ENCODE results near the gene TTC22.

The TTC22 gene

DNA sequence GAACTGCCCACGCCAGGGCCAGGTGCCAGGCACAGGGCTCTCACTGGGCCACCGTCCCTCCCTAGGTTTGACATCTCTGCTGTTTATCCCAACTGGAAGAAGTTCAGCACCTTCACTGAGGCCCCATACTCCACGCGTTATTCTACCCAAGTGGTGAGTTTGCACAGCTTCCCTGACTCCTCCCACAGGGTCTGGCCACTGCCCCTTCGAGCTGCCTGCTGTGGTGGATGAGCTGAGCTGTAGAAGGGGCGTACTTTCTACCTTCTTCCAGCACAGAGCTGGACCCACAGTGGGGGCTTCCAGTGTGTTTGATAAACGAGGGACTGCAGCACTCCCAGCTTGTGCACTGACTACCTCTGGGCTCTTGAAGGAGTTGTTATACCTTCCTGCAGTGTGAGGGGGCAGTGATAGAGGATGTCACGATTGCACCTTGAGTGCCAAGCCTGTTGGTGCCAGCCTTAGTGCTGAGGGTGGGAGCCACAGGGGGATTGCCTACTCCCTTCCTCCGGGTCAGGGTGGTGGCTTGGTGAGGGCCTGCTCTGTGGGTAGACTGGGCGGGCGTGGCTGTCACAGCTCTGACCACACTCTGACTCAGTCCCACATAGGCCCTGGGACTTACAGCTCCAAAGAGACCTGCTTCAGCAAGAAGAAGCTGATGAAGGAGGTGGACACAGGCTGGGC is 5.9 kb upstream of the TTC22 start:
- Mint-ChIP-seq H3K4me1 (no peaks in the 10 kb centered on the region), H3K27me3 (peaks cover 0 to 6% of the 10 kb centered on the region in 2 donors)

DNA sequence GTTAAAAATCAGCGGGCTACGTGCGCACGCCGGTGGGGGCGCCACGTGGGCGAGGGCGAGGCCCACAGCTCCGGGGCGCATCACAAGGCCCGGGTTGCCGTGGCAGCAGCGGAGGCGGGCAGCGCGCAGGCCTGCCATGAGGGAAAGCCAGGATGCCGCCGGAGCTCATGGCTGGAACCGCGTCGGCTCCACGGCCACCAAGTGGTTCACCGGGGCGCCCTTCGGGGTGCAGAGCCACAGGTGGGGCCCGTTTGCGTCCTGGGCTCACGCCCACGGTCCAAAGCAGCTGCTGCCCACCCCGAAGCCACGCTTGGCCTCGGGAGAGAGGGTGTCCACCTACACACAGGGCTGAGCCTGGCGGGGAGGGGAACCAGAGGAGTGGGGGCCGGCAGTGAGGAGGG is 4.9 kb upstream of the TTC22 start:
- H3K27me3 Mint-ChIP-seq: peaks cover 0 to 6% of the 10 kb centered on the region in 2 donors
- no peak overlapping the region for H3K27ac Mint-ChIP-seq
- no peaks in the 10 kb centered on the region for H3K36me3 Mint-ChIP-seq
- DNase-seq (no peak), ATAC-seq (replicated peaks) (no peak)
- no peak overlapping the region for H3K4me3 Mint-ChIP-seq
- H3K9me3 Mint-ChIP-seq: no peaks in the 10 kb centered on the region
- H3K4me1 Mint-ChIP-seq: peaks cover 6 to 9% of the 10 kb centered on the region in 2 donors

More for the DNA sequence above, 5.9 kb upstream of the TTC22 start:
- H3K9me3 Mint-ChIP-seq: no peaks in the 10 kb centered on the region
- H3K4me3 Mint-ChIP-seq: no peak overlapping the region
- no peak overlapping the region for H3K27ac Mint-ChIP-seq
- no peaks in the 10 kb centered on the region for H3K36me3 Mint-ChIP-seq
- DNase-seq: no peak
- ATAC-seq (replicated peaks): no peak

- H3K36me3 Mint-ChIP-seq: no peaks in the 10 kb centered on the region
- peaks cover 6 to 9% of the 10 kb centered on the region in 2 donors for H3K4me1 Mint-ChIP-seq
- ATAC-seq (replicated peaks): no peak
- H3K9me3 Mint-ChIP-seq: no peaks in the 10 kb centered on the region
- no peak overlapping the region for H3K27ac Mint-ChIP-seq
- no peak for DNase-seq
- peaks cover 0 to 6% of the 10 kb centered on the region in 2 donors for H3K27me3 Mint-ChIP-seq
- H3K4me3 Mint-ChIP-seq: no peak overlapping the region
These were observed 4.3 kb upstream of the TTC22 start for GRCh38 chr1:54805466-54805865.

DNA sequence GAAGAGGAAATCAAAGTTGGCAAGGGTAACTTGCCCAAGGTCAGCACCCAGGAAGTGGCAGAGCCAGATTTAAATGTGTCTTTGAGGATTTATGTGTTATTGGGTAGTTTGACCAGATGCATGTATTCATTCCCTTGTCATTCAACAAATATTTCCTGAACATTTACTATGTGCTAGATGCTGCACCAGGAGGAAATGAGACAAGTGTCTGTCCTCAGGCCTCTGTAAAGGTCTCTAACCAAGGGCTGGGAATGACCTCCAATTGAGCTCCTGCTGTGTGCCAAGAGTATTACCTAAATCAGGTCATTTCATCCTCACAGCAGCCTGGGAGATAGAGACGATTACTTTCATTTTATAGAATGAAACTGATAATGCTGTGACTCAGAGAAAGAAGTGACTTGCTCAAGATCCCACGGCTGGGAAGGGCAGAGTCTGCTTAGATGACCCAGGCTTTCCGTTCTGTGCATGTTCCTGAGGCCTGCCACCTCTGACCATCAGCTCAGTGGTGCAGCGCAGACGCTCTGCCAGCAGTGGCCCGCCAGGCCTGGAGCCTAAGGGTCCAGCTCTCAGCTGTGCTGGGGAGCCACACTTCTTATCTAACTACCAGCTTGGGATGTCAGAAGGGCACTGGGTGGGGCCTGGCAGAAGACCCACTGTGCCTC is 3.5 kb upstream of the TTC22 start:
- ATAC-seq (replicated peaks) (no peak), DNase-seq (no peak)
- no peaks in the 10 kb centered on the region for H3K9me3 Mint-ChIP-seq
- no peak overlapping the region for H3K27ac Mint-ChIP-seq
- H3K36me3 Mint-ChIP-seq: no peaks in the 10 kb centered on the region
- H3K4me3 Mint-ChIP-seq: no peak overlapping the region
- H3K27me3 Mint-ChIP-seq: no peaks in the 10 kb centered on the region
- peaks cover 11 to 18% of the 10 kb centered on the region in 2 donors for H3K4me1 Mint-ChIP-seq

- H3K4me3 Mint-ChIP-seq: no peak overlapping the region
- no peak overlapping the region for H3K27ac Mint-ChIP-seq
- no peaks in the 10 kb centered on the region for H3K27me3 Mint-ChIP-seq
- peaks cover 17 to 24% of the 10 kb centered on the region in 2 donors for H3K4me1 Mint-ChIP-seq
- no peaks in the 10 kb centered on the region for H3K36me3 Mint-ChIP-seq
- H3K9me3 Mint-ChIP-seq: no peaks in the 10 kb centered on the region
- ATAC-seq (replicated peaks) (no peak), DNase-seq (no peak)
These were observed 2.8 kb upstream of the TTC22 start for GRCh38 chr1:54803761-54804470.

- ATAC-seq (replicated peaks) (no peak), DNase-seq (no peak)
- Mint-ChIP-seq H3K4me1 (peaks cover 23 to 32% of the 10 kb centered on the region in 2 donors), H3K27ac (peak overlapping the region; percentile 20), H3K4me3 (peak overlapping the region; percentile 88 to 91), H3K9me3 (no peaks in the 10 kb centered on the region), H3K36me3 (peaks cover 6 to 8% of the 10 kb centered on the region in 2 donors), H3K27me3 (no peaks in the 10 kb centered on the region)
These were observed 853 bp downstream of the TTC22 start for GRCh38 chr1:54800041-54800898.

GRCh38 chr1:54798769-54799641 is 2.1 kb downstream of the TTC22 start:
- Mint-ChIP-seq H3K4me1 (peaks cover 26 to 32% of the 10 kb centered on the region in 2 donors), H3K9me3 (no peaks in the 10 kb centered on the region), H3K4me3 (peak overlapping the region; percentile 13 to 15), H3K36me3 (peaks cover 6 to 8% of the 10 kb centered on the region in 2 donors), H3K27ac (peak overlapping the region; percentile 20), H3K27me3 (no peaks in the 10 kb centered on the region)
- DNase-seq (no peak), ATAC-seq (replicated peaks) (peak in 1 of 2 donors; percentile 25)

DNA sequence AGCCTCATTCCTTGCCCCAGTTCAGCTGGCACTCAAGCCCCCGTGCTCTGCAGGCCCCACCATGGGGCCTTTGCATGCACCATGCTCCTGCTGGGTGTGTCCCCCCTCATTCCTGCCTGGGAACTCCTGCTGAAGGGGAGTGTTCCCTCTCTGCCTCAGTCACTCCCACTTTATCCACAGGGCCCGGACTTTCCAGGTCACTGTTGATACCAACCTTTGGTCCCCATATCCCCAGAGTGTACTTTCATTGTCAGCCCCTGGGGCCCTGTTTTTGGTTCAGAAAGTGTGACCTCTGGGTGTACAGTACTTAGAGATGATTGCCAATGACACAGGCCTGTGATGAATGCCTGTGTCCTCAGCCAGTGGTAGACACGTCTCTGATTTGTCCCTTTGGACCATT is 2.9 kb downstream of the TTC22 start:
- Mint-ChIP-seq H3K4me1 (peaks cover 26 to 32% of the 10 kb centered on the region in 2 donors), H3K36me3 (peaks cover 6 to 8% of the 10 kb centered on the region in 2 donors), H3K4me3 (no peak overlapping the region), H3K9me3 (no peaks in the 10 kb centered on the region), H3K27me3 (no peaks in the 10 kb centered on the region), H3K27ac (peak overlapping the region; percentile 65)
- no peak for DNase-seq
- ATAC-seq (replicated peaks): no peak

DNA sequence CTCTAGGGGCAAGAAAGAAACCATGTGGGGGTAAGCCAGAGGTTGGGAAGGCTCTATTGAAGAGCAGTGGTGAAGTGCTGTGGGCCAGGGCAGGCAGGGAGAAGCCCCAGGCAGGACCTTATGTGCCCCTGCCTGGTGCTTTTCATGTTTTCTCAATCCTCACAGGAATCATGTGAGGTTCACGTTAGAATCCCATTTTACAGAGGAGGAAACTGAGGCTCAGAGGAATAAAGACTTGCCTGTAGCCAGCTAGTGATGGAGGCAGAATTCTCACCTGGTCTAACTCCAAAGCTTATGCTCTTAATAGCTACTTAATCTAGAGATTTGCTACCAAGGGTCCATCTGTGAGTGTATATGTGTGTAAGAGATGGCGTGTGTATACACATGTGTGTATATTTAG is 4.2 kb downstream of the TTC22 start:
- no peak overlapping the region for H3K27ac Mint-ChIP-seq
- H3K36me3 Mint-ChIP-seq: peaks cover 6 to 10% of the 10 kb centered on the region in 2 donors
- DNase-seq: no peak
- H3K27me3 Mint-ChIP-seq: no peaks in the 10 kb centered on the region
- H3K9me3 Mint-ChIP-seq: peaks cover 0 to 1% of the 10 kb centered on the region in 2 donors
- ATAC-seq (replicated peaks): no peak
- peaks cover 24 to 31% of the 10 kb centered on the region in 2 donors for H3K4me1 Mint-ChIP-seq
- no peak overlapping the region for H3K4me3 Mint-ChIP-seq

- no peak overlapping the region for H3K27ac Mint-ChIP-seq
- H3K4me3 Mint-ChIP-seq: no peak overlapping the region
- peaks cover 6 to 10% of the 10 kb centered on the region in 2 donors for H3K36me3 Mint-ChIP-seq
- ATAC-seq (replicated peaks) (no peak), DNase-seq (no peak)
- H3K27me3 Mint-ChIP-seq: no peaks in the 10 kb centered on the region
- H3K4me1 Mint-ChIP-seq: peaks cover 20 to 24% of the 10 kb centered on the region in 2 donors
- H3K9me3 Mint-ChIP-seq: peaks cover 0 to 1% of the 10 kb centered on the region in 2 donors
These were observed 5.2 kb downstream of the TTC22 start for GRCh38 chr1:54795841-54796468.

DNA sequence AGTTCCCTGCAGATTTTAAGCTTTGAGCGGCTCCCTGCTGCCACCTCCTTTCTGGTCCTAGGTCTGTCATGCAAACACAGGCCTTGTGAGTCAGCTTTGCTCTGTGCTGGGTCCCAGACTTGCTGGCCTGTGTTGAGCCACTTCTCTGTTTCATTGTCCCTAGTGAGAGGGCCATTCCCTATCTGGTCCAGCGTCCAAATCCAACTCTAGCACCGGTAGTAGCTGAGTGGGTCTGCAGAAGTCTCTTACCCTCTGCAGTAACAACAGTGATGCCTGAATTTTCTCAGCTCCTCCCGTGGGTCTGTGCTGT is 5.8 kb downstream of the TTC22 start:
- Mint-ChIP-seq H3K4me3 (no peak overlapping the region), H3K27ac (no peak overlapping the region), H3K27me3 (no peaks in the 10 kb centered on the region), H3K9me3 (peaks cover 0 to 1% of the 10 kb centered on the region in 2 donors), H3K4me1 (peaks cover 20 to 22% of the 10 kb centered on the region in 2 donors), H3K36me3 (peaks cover 6 to 10% of the 10 kb centered on the region in 2 donors)
- DNase-seq (no peak), ATAC-seq (replicated peaks) (no peak)

DNA sequence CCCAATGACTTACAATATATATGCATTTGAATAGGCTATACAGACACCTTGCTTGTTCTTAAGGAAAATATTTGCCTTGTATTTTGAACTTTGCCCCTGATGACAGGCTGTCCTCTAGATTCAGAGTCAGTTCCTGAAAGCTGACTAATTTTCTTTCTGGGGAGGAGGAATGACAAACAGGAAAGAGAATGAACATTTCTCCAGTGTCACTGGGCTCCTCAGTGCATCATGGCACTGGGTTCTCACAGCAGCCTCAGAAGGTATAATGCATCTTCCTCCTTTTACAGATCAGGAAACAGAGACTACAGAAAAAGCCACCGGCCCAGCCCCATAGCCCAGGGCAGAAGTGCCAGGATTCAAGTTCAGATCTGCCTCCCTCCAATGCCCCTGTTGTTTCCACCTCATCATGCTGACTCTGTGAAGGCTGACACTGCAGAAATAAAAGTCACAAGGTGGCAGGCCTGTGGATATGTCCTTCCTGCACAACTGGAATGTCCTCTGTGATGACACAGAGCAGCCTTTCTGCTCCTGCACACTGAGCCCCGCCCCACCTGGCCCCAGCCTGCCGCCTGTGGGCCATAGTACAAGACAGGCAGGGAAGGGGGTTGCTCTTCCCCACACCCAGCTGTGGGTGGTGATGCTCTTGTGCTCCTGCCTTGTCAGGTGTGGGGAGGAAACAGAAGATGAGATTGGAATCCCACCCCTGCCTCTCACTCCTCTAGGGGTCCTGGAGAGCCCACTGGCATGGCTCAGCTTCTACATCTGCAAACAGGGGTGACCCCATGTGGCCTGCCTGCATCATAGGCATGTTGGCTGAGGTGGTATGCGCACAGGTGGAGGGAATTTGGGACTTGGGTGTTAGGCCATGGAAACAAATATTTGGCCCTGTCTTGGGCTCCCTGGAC is 6.4 kb downstream of the TTC22 start:
- Mint-ChIP-seq H3K4me1 (peaks cover 15 to 16% of the 10 kb centered on the region in 2 donors), H3K27me3 (no peaks in the 10 kb centered on the region), H3K4me3 (no peak overlapping the region), H3K9me3 (peaks cover 0 to 1% of the 10 kb centered on the region in 2 donors), H3K36me3 (peaks cover 7 to 10% of the 10 kb centered on the region in 2 donors), H3K27ac (no peak overlapping the region)
- ATAC-seq (replicated peaks): no peak
- no peak for DNase-seq
